Pons (tissue), 1 donor: Measurements from ENCODE around the gene KCND2.
A peak's percentile ranks its signal among the peaks of the same experiment; 100 is the strongest.
"Not testable (repeated sequence)": the region's sequence is repeated elsewhere in the genome, so short reads cannot be mapped to it uniquely, and the experiment has no call there.

Source experiments
- DNase-seq: peaks from one replicate; pipeline ENCODE4 v3.0.0-alpha.2; 2016; ENCODE audit warnings: low spot score

The KCND2 gene

GRCh38 chr7:120743128-120743527, 470.2 kb downstream of the KCND2 start:
- no peak for DNase-seq

- DNase-seq: no peak
Observed at GRCh38 chr7:120760050-120760449, 487.1 kb downstream of the KCND2 start.

- no peak for DNase-seq
Observed at GRCh38 chr7:120760851-120761250, 487.9 kb downstream of the KCND2 start.

DNA sequence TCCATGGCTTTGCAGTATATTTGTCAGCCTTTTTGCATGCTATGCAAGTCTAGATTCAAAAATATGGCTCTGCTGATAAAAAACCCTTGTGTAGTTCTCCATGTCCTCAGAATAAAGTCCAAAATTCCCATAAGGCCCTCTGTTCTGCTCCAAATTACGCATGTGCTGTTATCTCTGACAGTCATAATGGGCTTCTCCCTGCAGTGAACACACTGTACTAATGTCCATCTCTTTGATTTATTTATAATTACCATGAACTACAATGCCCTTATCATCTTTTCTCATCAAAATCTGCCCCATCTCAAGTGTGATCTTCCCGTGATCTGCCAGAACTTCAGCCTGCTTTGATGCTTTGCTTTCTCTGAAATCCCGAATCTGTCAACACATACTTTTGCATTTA, 497.2 kb downstream of the KCND2 start:
- DNase-seq: no peak

- no peak for DNase-seq
Observed at GRCh38 chr7:120774481-120774880, 501.5 kb downstream of the KCND2 start.

DNA sequence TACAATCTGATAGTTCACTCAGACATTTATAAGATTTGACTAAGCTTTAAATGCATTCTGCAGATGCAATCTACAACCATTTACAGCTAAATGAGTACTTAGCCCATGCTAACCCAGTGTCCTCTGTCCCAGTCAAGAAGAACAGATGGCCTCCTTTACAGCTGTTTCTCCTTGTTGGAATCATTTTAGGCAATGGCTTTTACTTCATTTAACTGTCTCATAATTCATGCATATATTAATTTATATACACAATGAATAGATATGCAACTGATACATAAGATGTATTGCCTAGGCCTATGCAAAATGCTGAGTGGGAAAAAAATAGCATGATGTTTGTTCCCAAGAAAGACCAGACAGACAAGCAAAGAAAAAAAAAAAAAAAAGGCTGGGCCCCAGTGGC, 502.8 kb downstream of the KCND2 start:
- DNase-seq: no peak

DNA sequence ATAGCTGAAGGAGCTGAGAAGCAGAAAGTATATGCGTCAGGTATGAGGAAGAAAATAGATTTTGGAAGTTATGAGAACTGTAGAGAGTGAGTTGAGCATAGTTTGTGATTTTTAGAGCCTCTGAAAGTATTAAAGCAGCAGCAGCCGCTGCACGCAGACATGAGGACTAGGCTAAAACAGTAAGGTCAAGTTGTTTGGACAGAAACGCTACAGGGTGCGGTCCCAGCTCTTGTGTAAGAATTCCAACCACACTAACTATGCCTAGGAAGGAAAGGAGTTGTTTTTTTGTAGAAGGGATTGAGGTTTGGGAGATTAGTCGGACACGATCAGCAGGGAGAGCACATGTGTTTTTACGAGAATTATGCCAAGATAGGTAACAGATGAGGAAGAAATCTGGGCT, 506.1 kb downstream of the KCND2 start:
- DNase-seq: not testable (repeated sequence)

DNA sequence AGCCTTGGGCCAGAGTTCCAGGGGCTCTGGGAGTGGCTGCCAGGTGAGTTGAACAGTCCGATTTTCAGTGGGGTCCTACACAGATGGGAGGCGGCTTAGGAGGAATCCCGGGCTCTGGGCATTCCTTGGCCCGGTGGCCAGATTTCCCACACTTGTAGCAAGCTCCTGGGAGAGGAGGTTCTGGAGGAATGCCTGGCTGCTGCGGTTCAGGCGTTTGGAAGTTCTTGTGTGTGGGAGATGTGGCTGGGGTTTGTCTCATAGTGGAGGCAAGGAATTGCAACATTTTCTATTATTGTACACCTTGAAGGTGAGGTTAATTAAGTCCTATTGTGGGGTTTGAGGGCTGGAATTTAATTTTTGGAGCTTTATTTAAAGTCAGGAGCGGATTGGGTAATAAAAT, 507.5 kb downstream of the KCND2 start:
- DNase-seq: not testable (repeated sequence)

GRCh38 chr7:120780938-120781337, 508.0 kb downstream of the KCND2 start:
- no peak for DNase-seq

DNA sequence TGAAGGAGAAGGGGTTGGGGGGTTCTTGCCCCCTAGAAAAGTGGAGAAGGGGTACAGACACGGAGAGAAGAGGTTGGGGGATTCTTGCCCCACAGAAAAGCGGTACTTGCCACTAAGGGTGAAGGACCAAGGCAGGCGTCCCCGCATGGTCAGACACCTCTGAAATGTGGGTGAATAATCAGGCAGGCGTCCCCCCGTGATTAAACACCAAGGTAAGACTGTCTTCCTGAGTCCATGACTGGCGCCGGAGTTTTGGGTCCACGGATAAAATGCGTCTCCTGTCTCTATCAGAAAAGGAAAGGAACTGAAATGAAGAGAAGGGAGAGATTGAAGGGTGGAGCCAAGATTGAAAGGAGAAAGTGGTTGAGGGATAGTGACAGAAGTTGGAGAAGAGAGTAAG, 508.9 kb downstream of the KCND2 start:
- not testable (repeated sequence) for DNase-seq

DNA sequence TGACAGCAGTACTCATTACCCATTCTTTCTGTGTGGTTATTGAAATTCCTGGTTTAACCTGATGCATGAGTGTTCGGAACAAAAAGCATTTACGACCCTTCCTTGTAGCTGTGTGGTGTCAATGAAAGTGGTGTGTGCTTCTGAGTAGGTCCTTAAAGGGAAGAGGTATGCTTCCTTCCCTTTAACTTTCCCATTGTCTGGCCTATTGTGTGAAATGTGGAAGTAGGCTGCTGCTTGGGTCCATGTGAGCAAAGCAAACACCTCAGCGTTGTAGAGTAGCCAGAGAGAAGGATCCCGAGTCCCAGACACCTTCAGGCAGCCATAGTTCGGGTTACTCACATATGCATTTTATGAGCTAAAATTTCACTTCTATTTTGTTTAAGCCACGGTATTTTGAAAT, 510.3 kb downstream of the KCND2 start:
- no peak for DNase-seq

DNA sequence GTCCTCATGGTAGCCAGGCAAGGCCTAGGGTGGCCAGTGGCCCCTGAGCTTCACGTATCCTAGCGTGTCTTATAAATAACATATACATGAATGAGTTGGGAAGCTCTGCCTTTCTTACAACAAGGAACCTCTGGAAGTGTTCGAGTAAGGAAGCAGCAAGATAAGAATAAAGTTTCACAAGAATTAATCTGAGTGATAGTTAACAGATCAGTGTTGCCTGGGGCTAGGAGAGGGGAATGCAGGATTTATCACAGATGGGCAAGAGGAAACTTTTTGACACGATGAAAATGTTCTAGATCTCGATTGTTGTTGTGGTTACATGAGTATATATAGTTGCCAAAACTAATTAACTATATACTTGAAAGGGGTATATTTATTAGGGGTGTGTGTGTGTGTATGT, 510.7 kb downstream of the KCND2 start:
- DNase-seq: no peak

- no peak for DNase-seq
Observed at GRCh38 chr7:120785095-120785494, 512.1 kb downstream of the KCND2 start.

- DNase-seq: peak; percentile 65
Observed at GRCh38 chr7:120792091-120792860, 519.3 kb downstream of the KCND2 start.

GRCh38 chr7:120792861-120793130, 519.8 kb downstream of the KCND2 start:
- no peak for DNase-seq

DNA sequence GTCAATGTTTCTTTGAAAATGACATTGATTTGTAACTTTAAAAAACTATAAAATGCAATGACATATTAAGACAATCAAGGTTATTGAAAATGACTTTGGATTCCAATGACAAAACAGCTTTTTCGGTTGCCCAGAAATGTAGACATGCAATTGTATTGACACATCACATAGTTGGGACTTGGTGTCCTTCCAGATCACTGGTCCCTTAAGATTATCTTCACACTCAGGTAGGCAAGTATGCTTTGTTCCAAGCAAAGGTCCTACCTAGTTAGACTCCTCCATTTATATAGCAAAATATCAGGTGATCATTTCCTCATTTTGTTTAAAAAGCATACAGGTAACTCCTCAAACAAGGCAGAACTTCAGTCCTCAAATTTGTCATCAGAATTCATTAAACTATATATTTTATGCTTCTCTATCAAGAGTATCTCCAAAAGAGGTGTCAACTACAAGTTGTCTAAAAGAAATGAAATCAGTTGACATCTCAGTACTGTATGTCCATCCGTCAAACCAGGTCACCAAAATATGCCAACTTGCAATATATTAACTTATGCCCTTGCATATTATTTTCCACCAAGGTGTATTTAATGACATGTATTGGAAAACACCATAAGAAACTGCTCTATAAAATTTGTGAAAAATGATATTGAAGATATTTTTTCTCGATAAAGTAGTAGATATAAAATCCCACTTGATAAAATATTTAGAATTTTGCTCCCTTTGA, 520.4 kb downstream of the KCND2 start:
- DNase-seq: no peak

GRCh38 chr7:120794106-120794729, 521.2 kb downstream of the KCND2 start:
- no peak for DNase-seq

- no peak for DNase-seq
Observed at GRCh38 chr7:120797026-120797645, 524.2 kb downstream of the KCND2 start.

DNA sequence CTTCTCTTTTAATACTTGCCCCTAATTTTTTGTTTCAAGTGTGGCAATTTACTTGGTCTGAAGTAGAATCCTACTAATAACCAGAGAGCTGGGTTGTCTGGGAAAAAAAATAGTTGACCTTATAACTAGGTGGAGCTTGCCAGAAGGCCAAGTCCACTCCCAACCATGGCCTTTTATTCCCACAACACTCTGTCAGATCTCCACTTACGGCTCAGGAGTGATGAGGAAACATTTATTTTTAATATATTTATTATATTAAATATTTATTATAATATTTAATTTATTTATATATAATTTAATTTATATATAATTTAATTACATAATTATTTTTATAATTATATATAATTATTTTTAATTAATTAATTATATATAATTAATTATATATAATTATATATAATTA, 526.2 kb downstream of the KCND2 start:
- DNase-seq: no peak
